B cell (primary cell): ENCODE data around the gene MACROH2A1. TPM values are rescaled to one million over a fixed set of nuclear protein-coding genes. Genes with fewer than 3 reads are reported as not detected.

Experiments used
- ATAC-seq: fragments of 200-7000 bp; cut with Tn5 transposase; one replicate; pipeline ENCODE4 v1.10.0; 2021; ENCODE audit warnings: low read depth, mild to moderate bottlenecking, moderate number of reproducible peaks, moderate library complexity
- CTCF ChIA-PET: fragments of 350-600 bp; sonication (Branson Sonifier 250); formaldehyde crosslinking; loops from one replicate; lab custom pipeline; 2021; ENCODE audit warnings: antibody characterized with exemption, inconsistent platforms; lab: Charles Lee
- POLR2A ChIA-PET: fragments of 350-600 bp; sonication (Branson Sonifier 250); formaldehyde crosslinking; loops from one replicate; lab custom pipeline; 2021; ENCODE audit warnings: antibody characterized with exemption; lab: Charles Lee
- DNase-seq: peaks from one replicate; pipeline ENCODE4 v3.0.0; 2013
- H2AFZ ChIP-seq: 2 replicates; pipeline ENCODE4 v1.6.1; 2012; ENCODE audit warnings: mild to moderate bottlenecking, low read depth, low read length; ENCODE audit not compliant: insufficient read depth, poor library complexity, severe bottlenecking
- H3K27ac ChIP-seq, 2 donors: 1 replicate in 1 of 2; 2 replicates in 1 of 2; pipeline ENCODE4 v1.5.1; 2012 to 2013; ENCODE audit warnings: low read length in 2 of 2, mild to moderate bottlenecking in 2 of 2, moderate library complexity in 1 of 2
- H3K27me3 ChIP-seq, 4 experiments: fragments of 200-600 bp in 1 of 4; sonication (generic) in 1 of 4; replicated peaks in 1 of 4; 1 replicate in 2 of 4; 2 replicates in 2 of 4; pipeline versions ENCODE4 v1.6.1 to v1.7.0; 2013 to 2016; ENCODE audit warnings: low read length in 3 of 4, mild to moderate bottlenecking in 2 of 4, mixed read lengths in 1 of 4, moderate library complexity in 1 of 4; ENCODE audit not compliant: insufficient read depth in 4 of 4, control insufficient read depth in 3 of 4; ENCODE audit errors: control extremely low read depth in 1 of 4
- H3K36me3 ChIP-seq, 2 experiments: replicated peaks in 1 of 2; 1 replicate in 1 of 2; 2 replicates in 1 of 2; pipeline versions ENCODE4 v1.6.1 to v1.7.1; 2013; ENCODE audit warnings: low read length in 1 of 2; ENCODE audit not compliant: insufficient read depth in 2 of 2, control insufficient read depth in 1 of 2; ENCODE audit errors: control extremely low read depth in 1 of 2, extremely low read depth in 1 of 2
- H3K4me1 ChIP-seq, 2 donors: fragments of 200-600 bp in 1 of 2; sonication (generic) in 1 of 2; 1 replicate in 1 of 2; 2 replicates in 1 of 2; pipeline versions ENCODE4 v1.5.1 to v1.6.1; 2013 to 2017; ENCODE audit warnings: low read length in 2 of 2; ENCODE audit not compliant: control insufficient read depth in 2 of 2, insufficient read depth in 2 of 2
- H3K4me2 ChIP-seq: replicated peaks from 2 replicates; pipeline ENCODE3; 2012; ENCODE audit warnings: mild to moderate bottlenecking, low read depth, low read length; ENCODE audit not compliant: poor library complexity, severe bottlenecking
- H3K4me3 ChIP-seq, 5 experiments: fragments of 200-600 bp in 1 of 5; sonication (generic) in 1 of 5; 1 replicate in 3 of 5; 2 replicates in 2 of 5; pipeline versions ENCODE4 v1.5.1 to v1.7.0; 2011 to 2016; ENCODE audit warnings: low read length in 4 of 5, mild to moderate bottlenecking in 4 of 5, low read depth in 2 of 5, control low read depth in 1 of 5, moderate library complexity in 1 of 5; ENCODE audit not compliant: insufficient read depth in 1 of 5; ENCODE audit errors: control extremely low read depth in 1 of 5, extremely low read depth in 1 of 5
- H3K79me2 ChIP-seq: fragments of 200-600 bp; sonication (generic); one replicate; pipeline ENCODE4 v1.6.0; 2016; ENCODE audit warnings: low read length; ENCODE audit not compliant: control insufficient read depth, insufficient read depth
- H3K9ac ChIP-seq: fragments of 200-600 bp; sonication (generic); 2 replicates; pipeline ENCODE4 v1.6.1; 2017; ENCODE audit warnings: mild to moderate bottlenecking, low read length, moderate library complexity
- H3K9me3 ChIP-seq, 3 donors: one replicate each; pipeline versions ENCODE4 v1.6.1 to v1.7.1; 2013; ENCODE audit warnings: low read length in 2 of 3; ENCODE audit not compliant: control insufficient read depth in 2 of 3, insufficient read depth in 1 of 3; ENCODE audit errors: control extremely low read depth in 1 of 3
- H4K20me1 ChIP-seq: 2 replicates; pipeline ENCODE4 v1.6.0; 2012; ENCODE audit warnings: mild to moderate bottlenecking, low read length; ENCODE audit not compliant: insufficient read depth, control insufficient read depth, poor library complexity, severe bottlenecking
- H3K27ac Mint-ChIP-seq: one replicate; pipeline ENCODE4 v1.8.0; 2021; ENCODE audit warnings: mixed read lengths
- H3K27me3 Mint-ChIP-seq: one replicate; pipeline ENCODE4 v1.8.0; 2021; ENCODE audit warnings: mixed read lengths
- H3K4me1 Mint-ChIP-seq: one replicate; pipeline ENCODE4 v1.8.0; 2021; ENCODE audit warnings: mixed read lengths
- H3K4me3 Mint-ChIP-seq: one replicate; pipeline ENCODE4 v1.8.0; 2021; ENCODE audit warnings: mixed read lengths
- H3K9me3 Mint-ChIP-seq: one replicate; pipeline ENCODE4 v1.8.0; 2022; ENCODE audit warnings: mixed read lengths; ENCODE audit not compliant: insufficient read depth
- CTCF ChIP-seq: fragments of 200-600 bp; IDR thresholded peaks from one replicate; pipeline ENCODE4 v1.8.0; 2022; ENCODE audit warnings: antibody characterized with exemption, mild to moderate bottlenecking
- EZH2 ChIP-seq: IDR thresholded peaks from 2 replicates; pipeline ENCODE4 v1.6.1; 2012; ENCODE audit warnings: borderline replicate concordance, low read depth, mild to moderate bottlenecking, moderate library complexity, low read length; ENCODE audit not compliant: insufficient read depth, poor library complexity, severe bottlenecking
- WGBS: methylation state at CpG from one replicate; pipeline ENCODE4 v1.1.5; 2013; ENCODE audit warnings: missing lambda C conversion rate; ENCODE audit not compliant: insufficient coverage; 5-methylcytosine and 5-hydroxymethylcytosine counted together
- intact Hi-C: fragments of 100-400 bp; cut with micrococcal nuclease; formaldehyde crosslinking; loops from one replicate; pipeline ENCODE4 v1.10.0; 2022
- polyA plus RNA-seq: library from polyadenylated mRNA; depleted of rRNA; stranded (reverse); fragments of >200 nt; gene quantifications from 2 replicates; pipeline ENCODE4 v1.2.3, GENCODE V29; 2012
- total RNA-seq, 2 donors: library from RNA; stranded (reverse); fragments of 120-200 nt in 1 of 2; gene quantifications; 1 replicate in 1 of 2; 2 replicates in 1 of 2; pipeline versions ENCODE4 v1.2.3 to v1.2.4, GENCODE V29; 2013 to 2022

The MACROH2A1 gene
- total and polyA plus RNA-seq, 2 donors (not counting 1 experiment from before 2014, with no cell fraction given), result 80.1 to 99.7 TPM

- TF ChIP-seq CTCF (no peak), EZH2 (no peak)
- CTCF ChIA-PET, result no interaction called here
- ATAC-seq, result no peak
- Histone ChIP-seq H3K4me1 (peaks cover 19 to 25% of the 10 kb centered on the region in 2 donors), H4K20me1 (no peaks in the 10 kb centered on the region), H3K4me3 (no peak overlapping the region), H3K79me2 (no peaks in the 10 kb centered on the region), H3K9ac (no peak overlapping the region), H3K4me2 (no peak overlapping the region), H3K36me3 (peaks cover 0 to 35% of the 10 kb centered on the region in 2 experiments), H3K27me3 (no peaks in the 10 kb centered on the region), H3K9me3 (no peaks in the 10 kb centered on the region), H2AFZ (no peak overlapping the region), H3K27ac (no peak overlapping the region)
- POLR2A ChIA-PET, result no interaction called here
- peaks cover 24% of the 10 kb centered on the region for H3K4me1 Mint-ChIP-seq
- H3K9me3 Mint-ChIP-seq, result no peaks in the 10 kb centered on the region
- intact Hi-C loops, result no loop called here
- no peak overlapping the region for H3K4me3 Mint-ChIP-seq
- H3K27ac Mint-ChIP-seq, result peak overlapping the region; percentile 44
- DNase-seq, result no peak
- H3K27me3 Mint-ChIP-seq, result no peaks in the 10 kb centered on the region
Observed at GRCh38 chr5:135349886-135350285, 49.1 kb downstream of the MACROH2A1 start.

GRCh38 chr5:135349451-135349850, 49.6 kb downstream of the MACROH2A1 start:
- no peak overlapping the region for H3K9ac ChIP-seq
- ATAC-seq, result no peak
- no peaks in the 10 kb centered on the region for H3K27me3 ChIP-seq
- TF ChIP-seq CTCF (no peak), EZH2 (no peak)
- H3K9me3 ChIP-seq, result no peaks in the 10 kb centered on the region
- H3K79me2 ChIP-seq, result no peaks in the 10 kb centered on the region
- CTCF ChIA-PET, result no interaction called here
- intact Hi-C loops, result no loop called here
- DNase-seq, result no peak
- H3K4me1 Mint-ChIP-seq, result peaks cover 25% of the 10 kb centered on the region
- H3K36me3 ChIP-seq, result peaks cover 0 to 35% of the 10 kb centered on the region in 2 experiments
- WGBS, result no CpG with 5 or more reads among the region's 1 CpG
- H3K4me3 Mint-ChIP-seq, result no peak overlapping the region
- no peaks in the 10 kb centered on the region for H3K27me3 Mint-ChIP-seq
- H3K4me2 ChIP-seq, result no peak overlapping the region
- no peak overlapping the region for H2AFZ ChIP-seq
- no peak overlapping the region for H3K27ac ChIP-seq
- H3K27ac Mint-ChIP-seq, result no peak overlapping the region
- H3K4me3 ChIP-seq, result no peak overlapping the region
- H3K9me3 Mint-ChIP-seq, result no peaks in the 10 kb centered on the region
- POLR2A ChIA-PET, result no interaction called here
- peaks cover 19 to 25% of the 10 kb centered on the region in 2 donors for H3K4me1 ChIP-seq
- H4K20me1 ChIP-seq, result no peaks in the 10 kb centered on the region
